HG03060 (cell line): Measurements from ENCODE around the gene OGFR.

Source experiments
- ATAC-seq: cut with Tn5 transposase; IDR thresholded peaks from one replicate; pipeline ENCODE4 v1.9.1; 2021; ENCODE audit warnings: low read depth, moderate number of reproducible peaks; ENCODE audit not compliant: unreplicated experiment

The OGFR gene

DNA sequence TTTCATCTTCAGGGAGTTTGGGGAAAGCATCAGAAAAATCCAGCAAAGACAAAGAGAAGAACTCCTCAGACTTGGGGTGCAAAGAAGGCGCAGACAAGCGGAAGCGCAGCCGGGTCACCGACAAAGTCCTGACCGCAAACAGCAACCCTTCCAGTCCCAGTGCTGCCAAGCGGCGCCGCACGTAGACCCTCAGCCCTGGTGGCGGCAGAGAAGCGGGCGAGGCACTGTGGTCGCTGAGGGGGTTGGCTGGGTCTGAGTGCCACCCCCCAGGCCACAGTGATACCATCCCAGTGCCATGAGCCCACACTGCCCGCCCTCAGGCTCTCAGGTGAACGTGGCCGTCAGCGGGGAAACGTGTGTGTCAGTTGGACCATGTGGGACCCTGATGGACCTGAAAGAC lies 5.2 kb upstream of the OGFR start:
- no peak for ATAC-seq

DNA sequence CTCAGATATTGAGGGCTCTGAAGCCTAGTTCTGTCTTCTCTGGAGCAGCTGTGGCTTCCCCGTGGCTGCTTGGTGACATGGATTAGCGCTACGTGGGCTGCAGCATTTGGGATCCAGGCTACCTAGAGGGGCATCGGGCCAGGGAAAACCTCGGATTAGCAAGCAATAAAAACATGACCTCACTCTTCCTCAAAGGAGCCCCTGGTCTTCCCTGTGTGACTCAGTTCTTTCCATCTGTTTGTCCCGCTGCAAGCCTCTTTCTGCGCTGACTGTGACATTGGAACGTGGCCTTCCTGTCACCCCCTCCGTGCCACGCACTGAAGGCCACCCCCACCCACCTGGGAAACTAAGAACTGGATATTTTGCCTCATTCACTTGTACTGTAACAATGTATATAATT lies 4.8 kb upstream of the OGFR start:
- ATAC-seq: no peak

DNA sequence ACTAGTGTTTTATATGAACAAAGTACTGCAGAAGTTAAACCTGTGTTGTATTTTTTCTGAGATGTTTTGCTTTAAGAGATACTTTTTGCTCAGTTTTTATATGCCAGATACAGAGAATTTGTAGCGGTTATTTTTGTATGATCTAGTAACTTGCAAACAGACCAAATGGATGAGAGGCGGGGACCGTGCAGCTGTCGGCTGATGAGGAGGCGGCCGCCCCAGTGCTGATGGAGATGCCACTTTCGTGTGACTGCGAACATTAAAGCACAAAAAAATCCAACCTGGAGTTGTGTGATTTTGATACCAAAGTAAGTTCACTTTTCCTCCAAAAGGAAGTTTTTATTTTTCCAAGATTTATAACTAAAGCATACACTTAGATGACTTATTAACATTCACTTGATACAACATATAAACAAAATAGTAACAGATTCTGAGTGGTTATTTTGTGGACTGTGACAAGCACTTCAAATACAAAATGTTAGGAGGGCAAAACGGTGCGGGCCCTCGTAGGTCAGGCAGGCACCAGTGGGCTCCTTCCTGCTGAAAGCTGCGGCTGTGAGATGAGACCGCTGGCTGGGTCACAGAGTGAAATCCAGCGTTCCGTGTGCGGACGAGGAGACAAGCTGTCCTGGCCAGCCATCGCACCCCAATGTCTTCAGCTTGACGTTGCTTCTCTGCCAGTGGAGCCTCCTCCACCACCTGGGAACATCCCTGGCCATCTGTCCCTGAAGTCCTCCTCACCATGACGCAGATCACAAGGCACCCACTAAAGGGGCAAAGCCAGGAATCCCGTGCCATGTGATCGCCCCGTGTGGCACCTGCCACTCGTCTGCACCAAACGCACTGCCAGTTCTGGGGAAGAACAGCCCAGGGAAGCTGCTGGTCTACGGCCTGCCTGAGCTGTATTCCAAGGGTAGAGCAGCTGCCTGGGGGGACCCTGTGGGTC lies 4.0 kb upstream of the OGFR start:
- no peak for ATAC-seq

DNA sequence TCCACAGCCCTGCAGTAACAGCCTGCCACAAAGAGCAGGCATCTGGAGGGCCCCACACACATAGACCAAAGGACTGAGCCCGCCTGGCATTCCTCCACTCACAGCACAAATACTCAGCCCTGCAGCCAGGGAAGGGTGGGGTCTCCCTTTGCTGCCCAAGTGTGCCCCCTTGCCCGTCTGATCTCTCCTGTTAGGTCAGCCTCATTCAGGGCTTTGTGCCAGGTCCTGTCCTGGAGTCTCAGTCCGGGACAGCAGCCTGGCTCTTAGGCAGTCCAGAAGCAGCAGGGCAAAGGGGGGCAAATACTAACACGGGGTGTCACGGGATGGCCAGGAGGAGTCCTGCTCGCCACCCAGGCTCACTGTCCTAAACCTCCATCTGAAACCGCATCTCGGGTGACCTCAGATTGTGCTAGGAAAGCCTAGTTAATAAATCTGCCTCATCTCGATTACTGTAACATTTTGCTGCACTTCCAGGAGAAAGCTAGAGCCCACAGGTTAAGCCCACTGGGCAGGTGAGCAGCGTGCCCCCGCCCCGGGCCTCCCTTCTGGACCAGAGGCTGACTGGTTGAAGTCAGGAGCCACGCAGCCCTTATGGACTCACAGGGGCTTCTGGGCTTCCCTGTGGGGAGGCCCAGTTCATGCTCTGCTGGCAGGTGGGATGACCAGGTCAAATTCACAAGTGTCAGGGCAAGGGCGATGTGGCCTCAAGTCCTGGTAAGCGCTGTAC lies 3.2 kb upstream of the OGFR start:
- no peak for ATAC-seq

DNA sequence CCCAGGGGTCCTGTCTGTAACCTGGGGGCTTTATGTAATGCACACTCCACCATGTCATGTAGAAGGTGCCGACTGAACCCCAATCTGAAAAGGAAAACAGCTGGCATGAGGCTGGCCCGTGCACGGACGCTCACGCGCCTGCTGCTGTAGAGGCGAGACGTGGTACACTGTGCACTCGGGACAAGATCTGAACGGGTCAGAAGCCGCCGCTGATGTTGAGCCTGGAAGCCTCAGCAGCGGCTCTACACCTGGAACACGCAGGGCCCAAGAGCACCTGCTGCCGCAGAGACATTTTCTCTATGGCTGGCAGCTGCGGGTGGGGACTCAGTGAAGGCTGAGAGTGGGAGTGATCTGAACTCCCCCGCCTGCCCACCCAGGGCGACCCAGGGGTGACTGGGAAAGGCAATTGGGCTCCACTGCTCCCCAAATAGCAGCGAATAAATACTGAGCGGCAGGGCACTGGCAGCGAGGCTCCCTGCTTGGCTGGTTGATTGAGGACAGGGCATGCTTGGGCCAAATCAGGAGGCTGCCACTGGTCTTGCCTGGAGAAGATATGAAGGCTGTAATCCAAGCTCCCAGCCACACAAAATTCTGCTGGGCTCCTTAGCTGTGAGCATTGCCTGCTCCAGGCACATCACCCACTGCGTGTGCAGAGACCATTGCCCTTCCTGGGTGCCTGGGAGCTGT lies 2.5 kb upstream of the OGFR start:
- no peak for ATAC-seq

DNA sequence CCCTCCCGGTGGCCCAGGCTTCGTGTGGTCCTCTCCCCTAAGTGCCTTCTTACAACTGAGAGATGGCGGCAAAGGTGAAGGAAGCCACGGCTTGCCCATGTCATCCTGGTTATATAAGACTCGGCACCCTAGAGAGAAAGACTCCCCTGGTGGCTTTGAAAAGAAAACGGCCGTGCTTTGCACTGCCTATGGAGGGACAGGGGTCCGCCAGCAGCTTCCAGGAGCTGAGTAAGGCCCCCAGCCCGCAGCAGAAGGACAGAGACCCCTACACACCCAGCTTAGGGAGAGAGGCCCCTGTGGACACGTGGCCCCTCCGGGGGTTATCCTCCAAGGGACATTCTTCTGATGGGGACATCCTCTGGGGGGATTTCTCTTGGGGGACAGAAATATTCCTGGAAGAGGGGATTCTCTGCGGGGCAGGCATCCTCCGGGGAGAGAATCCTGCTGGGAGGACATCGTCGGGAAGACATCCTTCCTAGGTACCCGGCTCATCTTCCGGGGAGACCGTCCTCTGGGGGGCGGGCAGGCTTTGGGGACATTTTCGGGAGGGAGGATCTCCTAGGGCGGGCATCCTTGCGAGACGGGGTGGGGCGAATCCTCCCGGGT lies 511 bp upstream of the OGFR start:
- no peak for ATAC-seq

DNA sequence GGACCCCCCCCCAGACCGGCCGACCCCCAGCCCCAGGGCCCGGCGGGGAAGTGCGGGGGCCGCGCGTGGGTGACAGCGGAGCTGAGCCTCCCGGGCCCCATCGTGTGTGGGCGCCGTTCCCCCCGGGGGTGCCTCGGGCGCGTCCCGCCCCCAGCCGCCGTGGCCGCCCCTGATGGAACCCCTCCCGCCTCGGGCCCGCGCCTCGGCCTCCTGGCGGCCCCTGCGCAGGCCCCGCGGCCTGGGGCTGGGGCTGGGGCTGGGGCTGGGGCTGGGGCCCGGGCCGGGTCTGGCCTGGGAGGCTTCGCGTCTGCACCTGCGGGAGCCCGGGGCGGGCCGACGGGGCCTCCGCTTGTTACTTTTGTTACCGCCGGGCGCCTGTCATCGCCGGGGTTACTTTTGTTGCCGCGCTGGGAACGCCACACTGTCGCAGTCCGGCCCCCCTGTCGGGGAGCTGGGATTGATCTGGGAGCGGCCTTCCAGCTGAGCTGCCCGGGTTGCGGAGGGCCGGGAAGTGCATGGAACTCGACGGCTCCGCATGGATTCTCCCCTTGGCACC lies 598 bp downstream of the OGFR start:
- ATAC-seq: no peak

DNA sequence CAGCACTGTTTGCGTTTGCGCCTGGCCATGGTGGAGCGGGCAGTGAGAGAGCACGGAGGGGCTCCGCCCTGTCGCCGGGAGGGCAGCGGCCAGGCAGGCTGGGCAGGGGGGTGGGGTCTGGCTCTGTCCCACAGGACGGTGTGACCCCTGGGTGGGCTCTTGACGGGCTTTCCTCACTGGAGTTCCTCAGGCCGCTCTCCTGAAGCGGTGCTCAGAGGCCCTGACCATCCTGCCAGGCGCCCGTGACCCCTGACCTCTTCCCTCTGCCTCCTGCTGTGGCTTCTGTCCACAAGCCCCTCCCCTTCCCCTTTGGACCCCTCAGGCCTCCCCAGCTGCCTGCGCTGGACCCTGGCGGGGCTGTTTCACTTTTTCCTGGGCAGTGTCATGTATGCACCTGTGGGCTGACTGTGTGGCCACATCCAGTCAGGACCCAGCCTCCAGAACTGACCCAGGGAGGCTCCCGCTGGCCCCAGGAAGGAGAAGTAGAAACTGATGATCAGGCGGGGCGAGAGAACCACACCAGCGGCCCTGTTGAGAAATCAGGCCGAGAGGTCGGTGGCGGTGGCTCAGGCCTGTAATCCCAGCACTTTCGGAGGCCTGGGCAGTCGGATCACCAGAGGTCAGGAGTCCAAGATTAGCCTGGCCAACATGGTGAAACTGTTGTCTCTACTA lies 1.2 kb downstream of the OGFR start:
- no peak for ATAC-seq

DNA sequence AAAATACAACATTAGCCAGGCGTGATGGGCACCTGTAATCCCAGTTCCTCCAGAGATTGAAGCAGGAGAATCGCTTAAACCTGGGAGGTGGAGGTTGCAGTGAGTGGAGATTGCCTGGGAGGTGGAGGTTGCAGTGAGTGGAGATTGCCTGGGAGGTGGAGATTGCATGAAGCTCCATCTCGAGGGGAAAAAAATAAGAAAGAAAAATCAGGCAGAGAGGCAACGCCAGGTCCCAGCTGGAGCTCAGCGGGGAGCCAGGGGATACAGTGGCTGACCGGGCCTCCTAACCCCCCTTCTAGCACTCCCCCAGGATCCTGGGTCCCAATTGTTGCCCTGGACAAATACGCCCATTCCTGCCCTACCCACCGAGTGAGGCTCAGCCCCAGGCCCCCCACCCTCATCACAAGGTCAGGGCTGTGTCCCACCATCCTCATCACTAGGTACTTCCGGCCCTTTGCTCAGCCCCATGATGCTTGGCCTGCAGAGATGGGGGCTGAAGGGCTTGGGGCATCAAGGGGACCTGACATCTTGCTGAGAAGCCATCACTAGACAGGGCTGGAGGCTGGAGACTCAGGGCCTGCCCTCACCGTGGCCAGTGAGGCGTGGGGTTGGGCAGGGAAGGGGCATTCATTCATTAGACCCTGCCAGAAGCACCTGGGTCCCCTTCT lies 1.9 kb downstream of the OGFR start:
- no peak for ATAC-seq

DNA sequence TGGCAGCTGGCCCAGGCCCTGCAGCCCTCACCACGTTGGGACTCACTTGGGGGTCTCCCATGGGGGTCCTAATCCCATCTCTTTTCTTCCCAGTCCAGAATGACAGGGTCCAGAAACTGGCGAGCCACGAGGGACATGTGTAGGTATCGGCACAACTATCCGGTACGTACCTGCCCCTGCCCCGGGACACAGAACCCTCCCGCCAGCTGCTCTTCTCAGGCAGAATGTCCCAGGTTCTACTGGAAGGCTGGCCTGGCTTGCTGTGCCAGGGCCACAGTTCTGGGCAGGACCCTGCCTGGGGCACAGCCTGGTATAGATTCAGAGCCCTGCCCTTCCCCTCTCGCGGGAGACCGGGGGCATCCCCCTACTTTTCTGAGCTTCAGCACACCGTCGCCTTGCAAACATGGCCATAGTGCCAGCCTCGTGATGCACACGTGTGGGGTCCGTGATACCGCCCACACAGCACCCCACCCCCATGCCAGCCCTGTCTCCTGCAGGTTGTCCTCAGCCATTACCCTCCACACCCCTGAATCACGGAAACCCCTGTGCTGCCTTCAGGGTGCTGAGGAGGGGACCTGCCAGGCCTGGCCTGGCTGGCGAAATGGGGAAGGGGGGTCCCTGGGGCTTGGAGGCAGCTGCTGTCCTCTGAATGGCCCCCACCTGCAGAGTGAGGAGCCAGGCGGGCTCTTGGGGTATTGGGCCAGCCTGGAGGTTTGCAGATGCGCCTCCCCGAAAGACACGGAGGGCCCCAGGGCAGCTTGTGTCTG lies 3.0 kb downstream of the OGFR start:
- ATAC-seq: no peak

DNA sequence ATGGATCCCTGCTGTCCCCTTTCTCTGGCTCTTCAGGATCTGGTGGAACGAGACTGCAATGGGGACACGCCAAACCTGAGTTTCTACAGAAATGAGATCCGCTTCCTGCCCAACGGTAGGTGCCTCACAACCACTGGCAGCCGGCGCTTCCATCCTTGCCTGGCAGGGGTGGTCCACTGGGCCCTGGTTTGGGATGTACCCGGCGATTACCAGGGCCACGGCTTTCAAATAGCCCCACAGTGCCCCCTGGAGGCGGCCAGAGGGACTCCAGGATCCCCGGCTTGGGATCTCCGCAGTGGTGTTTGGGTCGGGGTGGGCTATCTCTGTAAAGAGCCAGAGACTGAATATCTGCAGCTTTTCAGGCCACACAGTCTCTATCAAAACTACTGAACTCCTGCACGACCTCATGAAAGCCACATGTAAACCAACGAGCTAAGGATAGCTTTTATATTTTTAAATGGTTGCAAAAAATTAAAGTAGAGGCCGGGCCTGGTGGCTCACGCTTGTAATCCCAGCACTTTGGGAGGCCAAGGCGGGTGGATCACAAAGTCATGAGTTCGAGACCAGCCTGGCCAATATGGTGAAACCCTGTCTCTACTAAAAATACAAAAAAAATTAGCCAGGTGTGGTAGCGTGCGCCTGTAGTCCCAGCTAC lies 3.7 kb downstream of the OGFR start:
- no peak for ATAC-seq

DNA sequence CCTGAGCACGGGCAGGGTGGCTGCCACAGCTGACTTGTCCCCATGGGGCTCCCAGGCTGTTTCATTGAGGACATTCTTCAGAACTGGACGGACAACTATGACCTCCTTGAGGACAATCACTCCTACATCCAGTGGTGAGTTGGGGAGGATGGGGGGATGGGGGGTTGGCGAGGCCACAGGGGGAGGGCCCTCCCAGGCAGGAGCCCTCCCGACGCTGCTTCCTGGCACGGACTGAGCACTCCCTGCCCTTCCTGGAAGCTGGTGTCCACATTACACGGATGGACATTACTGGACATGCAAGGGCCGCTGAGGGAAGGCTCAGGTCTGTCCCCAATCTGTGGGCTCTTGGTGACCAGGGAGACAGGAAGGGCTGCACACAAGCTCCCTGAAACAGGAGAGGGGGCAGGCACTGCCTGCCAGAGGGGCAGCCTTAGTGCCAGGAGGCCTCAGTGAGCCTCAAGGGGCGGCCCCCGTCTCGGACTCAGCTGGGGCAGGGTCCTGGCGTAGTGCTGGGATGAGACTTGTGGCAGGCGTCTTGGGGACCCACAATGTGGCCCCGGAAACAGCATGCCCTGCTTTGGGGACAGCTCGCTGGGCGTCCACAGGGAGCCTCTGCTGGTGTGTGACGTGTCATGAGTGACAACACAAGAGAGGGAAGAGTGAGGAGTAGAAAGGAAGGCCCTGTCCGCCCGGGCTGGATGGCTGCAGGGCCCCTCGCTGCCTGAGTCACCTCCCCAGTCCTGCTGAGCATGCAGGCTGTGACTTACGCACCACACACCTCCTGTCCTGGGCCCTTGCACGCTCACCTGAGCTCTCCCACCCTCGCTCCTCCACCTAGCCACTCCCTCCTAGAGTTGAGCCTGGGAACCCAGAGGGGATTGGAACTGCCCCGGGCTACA lies 5.1 kb downstream of the OGFR start:
- no peak for ATAC-seq

DNA sequence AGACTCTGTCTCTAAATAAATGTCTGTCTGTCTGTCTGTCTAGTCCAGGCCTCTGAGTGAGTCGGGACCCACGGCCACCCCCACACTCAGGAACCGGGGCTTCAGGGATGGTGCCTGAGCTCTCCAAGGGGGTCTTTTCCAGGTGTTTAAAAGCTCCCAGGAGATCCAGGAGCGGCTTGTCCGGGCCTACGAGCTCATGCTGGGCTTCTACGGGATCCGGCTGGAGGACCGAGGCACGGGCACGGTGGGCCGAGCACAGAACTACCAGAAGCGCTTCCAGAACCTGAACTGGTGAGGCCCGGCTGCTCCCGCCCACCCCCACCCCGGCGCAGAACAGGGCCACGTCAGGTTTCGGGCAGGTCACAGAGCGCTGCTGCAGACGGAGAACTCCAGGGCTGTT lies 6.7 kb downstream of the OGFR start:
- ATAC-seq: no peak

DNA sequence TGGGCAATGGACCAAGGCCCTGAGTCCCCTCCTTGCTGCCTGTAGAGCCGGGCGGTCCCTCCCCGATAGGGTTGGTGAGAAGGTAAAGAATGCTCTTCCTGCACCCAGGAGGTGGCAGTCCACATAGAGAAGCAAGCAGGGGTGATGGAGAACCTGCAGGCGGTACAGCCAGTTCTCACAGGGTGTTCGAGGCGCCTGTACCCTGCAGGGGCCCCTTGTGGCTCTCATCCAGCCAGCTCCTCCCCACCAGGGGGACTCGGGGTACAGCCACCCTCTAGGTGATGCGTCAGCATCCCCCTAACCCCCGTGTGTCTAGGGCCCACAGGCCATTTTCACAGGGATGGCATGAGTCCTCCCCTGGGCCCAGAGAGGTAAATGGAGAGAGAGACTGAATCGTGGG lies 7.1 kb downstream of the OGFR start:
- no peak for ATAC-seq

DNA sequence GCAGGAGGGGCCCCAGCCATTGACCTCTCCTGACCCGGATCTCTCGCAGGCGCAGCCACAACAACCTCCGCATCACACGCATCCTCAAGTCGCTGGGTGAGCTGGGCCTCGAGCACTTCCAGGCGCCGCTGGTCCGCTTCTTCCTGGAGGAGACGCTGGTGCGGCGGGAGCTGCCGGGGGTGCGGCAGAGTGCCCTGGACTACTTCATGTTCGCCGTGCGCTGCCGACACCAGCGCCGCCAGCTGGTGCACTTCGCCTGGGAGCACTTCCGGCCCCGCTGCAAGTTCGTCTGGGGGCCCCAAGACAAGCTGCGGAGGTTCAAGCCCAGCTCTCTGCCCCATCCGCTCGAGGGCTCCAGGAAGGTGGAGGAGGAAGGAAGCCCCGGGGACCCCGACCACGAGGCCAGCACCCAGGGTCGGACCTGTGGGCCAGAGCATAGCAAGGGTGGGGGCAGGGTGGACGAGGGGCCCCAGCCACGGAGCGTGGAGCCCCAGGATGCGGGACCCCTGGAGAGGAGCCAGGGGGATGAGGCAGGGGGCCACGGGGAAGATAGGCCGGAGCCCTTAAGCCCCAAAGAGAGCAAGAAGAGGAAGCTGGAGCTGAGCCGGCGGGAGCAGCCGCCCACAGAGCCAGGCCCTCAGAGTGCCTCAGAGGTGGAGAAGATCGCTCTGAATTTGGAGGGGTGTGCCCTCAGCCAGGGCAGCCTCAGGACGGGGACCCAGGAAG lies 7.7 kb downstream of the OGFR start:
- no peak for ATAC-seq

DNA sequence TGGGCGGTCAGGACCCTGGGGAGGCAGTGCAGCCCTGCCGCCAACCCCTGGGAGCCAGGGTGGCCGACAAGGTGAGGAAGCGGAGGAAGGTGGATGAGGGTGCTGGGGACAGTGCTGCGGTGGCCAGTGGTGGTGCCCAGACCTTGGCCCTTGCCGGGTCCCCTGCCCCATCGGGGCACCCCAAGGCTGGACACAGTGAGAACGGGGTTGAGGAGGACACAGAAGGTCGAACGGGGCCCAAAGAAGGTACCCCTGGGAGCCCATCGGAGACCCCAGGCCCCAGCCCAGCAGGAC lies 8.2 kb downstream of the OGFR start:
- no peak for ATAC-seq

DNA sequence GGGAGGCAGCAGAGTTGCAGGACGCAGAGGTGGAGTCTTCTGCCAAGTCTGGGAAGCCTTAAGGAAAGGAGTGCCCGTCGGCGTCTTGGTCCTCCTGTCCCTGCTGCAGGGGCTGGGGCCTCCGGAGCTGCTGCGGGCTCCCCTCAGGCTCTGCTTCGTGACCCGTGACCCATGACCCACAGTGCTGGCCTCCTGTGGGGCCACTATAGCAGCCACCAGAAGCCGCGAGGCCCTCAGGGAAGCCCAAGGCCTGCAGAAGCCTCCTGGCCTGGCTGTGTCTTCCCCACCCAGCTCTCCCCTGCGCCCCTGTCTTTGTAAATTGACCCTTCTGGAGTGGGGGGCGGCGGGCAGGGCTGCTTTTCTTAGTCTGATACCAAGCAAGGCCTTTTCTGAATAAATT lies 9.0 kb downstream of the OGFR start:
- ATAC-seq: no peak
